ENCODE results near the gene TBCK.

TBCK gene

DNA sequence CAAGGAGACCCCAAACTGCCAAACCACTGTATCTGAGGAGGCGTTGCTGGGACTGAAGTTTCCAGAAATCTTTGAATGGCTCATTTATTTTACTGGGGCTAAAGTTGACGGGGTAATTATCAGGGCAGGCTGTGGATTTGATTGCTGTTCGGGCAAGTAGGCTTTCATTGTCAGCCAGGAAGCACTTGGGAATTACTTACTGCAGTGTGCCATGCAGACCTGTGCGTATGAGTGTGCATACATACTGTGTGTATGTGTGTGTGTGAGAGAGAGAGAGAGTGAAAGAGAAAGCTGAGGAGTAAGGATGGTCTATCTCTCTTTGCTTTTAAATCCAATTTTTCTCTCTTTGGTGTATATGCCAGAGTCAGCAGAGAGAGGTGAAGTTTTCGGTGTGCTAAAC lies 298.0 kb downstream of the TBCK start:
- H3K4me3 ChIP-seq (ENCODE audit: low read depth, low read length) = no peak overlapping the region
- TF ChIP-seq CTCF (IDR thresholded peaks at IDR 0.05; ENCODE audit: borderline replicate concordance, insufficient read depth, low read depth, low read length) = no peak

- no peak for TF ChIP-seq CTCF (IDR thresholded peaks at IDR 0.05; ENCODE audit: borderline replicate concordance, insufficient read depth, low read depth, low read length)
- H3K4me3 ChIP-seq (ENCODE audit: low read depth, low read length) = no peak overlapping the region
Measured at GRCh38 chr4:106011387-106011786, 304.6 kb downstream of the TBCK start.

DNA sequence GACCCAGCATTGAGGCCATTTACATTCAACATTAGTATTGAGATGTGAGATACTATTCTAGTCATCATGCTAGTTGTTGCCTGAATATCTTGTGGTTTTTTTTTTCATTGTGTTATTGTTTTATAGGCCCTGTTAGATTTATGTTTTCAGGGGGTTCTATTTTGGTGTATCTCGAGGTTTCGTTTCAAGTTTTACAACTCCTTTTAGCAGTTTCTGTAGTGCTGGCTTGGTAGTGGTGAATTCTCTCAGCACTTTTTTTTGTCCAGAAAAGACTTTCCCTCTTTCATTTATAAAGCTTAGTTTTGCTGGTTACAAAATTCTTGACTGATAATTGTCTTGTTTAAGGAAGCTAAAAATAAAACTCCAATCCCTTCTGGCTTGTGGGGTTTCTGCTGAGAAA lies 305.2 kb downstream of the TBCK start:
- no peak overlapping the region for H3K4me3 ChIP-seq (ENCODE audit: low read depth, low read length)
- TF ChIP-seq CTCF (IDR thresholded peaks at IDR 0.05; ENCODE audit: borderline replicate concordance, insufficient read depth, low read depth, low read length) = no peak

DNA sequence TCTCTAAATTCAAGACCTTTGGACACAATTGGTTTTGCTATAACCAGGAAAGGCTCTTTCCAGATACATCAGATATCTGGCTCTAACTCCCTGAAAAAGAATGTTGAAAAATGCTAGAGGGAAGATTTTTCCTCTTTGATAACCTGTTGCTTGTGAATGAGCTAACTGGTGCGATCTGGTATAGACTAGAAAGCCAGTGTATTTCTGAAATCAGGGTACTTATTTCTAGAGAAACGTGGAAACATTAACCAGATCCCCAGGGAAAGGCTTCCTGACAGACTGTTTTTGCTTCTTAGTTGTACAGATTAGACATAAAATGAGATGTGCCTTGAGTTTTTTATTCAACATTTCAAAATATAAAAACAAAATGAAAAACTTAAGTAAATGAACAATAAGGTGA lies 313.0 kb downstream of the TBCK start:
- H3K4me3 ChIP-seq (ENCODE audit: low read depth, low read length) = no peak overlapping the region
- no peak for TF ChIP-seq CTCF (IDR thresholded peaks at IDR 0.05; ENCODE audit: borderline replicate concordance, insufficient read depth, low read depth, low read length)

DNA sequence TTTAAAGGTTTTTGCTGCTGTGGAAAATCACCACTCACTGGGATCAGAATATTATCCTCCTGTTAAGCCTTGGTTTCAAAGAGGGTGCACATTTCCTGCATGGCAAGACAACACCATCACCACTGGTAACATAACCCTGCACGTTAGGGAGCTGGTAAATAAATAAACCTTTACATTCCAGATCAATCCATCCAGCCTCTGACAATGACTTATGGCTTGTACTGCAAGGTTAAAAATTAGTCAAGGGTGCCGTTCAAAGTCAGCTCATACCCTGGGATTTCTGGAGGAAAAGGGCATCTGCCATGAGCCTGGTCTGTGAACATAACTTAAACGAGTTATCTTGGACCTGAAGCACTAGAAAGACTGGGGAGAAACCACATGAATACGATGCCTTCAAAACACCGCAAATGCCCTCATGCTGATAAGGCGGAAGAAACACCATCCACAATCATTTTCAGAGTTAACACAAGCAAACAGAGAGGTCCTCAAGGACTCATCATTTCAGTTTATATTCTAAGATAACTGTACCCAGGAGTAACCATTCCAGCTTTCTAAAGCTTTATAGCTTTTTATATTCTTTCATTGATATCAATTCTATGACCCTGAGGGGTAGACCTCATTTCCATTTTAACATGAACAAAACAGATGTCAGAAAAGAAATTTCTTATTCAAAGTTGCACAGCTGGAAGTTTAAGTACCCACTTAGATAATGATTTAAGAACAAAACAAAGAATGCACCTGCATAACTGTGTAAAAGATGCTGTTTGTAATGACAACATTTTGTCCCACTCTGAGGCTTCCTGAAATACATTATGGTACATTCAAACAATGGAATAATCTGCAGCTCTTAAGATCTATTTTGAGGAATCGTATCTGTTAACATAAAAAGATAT lies 317.6 kb downstream of the TBCK start:
- H3K4me3 ChIP-seq (ENCODE audit: low read depth, low read length) = no peak overlapping the region

DNA sequence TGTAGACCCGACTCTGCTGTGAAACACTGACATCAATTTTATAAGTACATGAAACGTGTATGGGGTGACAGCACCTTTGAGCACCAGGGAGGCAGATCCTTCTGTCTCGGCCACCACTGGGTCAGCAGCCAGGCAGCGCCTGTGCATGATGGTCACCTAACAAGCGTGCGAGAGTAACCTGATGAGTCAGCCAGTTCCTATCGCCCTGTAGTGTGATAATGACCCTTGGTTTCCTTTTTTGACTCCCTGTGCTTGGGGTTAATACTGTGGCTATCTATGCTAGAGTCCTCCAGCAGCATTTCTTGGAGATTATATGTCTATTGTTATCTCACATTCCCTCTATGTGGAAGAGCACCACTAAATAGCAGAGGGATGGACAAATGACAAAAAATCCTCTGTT lies 319.2 kb downstream of the TBCK start:
- TF ChIP-seq CTCF (IDR thresholded peaks at IDR 0.05; ENCODE audit: borderline replicate concordance, insufficient read depth, low read depth, low read length) = no peak
- no peak overlapping the region for H3K4me3 ChIP-seq (ENCODE audit: low read depth, low read length)

More for the DNA sequence above, 317.6 kb downstream of the TBCK start:
- no peak for TF ChIP-seq CTCF (IDR thresholded peaks at IDR 0.05; ENCODE audit: borderline replicate concordance, insufficient read depth, low read depth, low read length)

Data from GM12875 (cell line).